CD14-positive monocyte (primary cell): ENCODE results near the gene SIM1. TPM values are rescaled to one million over a fixed set of nuclear protein-coding genes. Genes with fewer than 3 reads are reported as not detected.

ENCODE experiments used
- DNase-seq, 3 donors: peaks; one replicate each; pipeline ENCODE4 v3.0.0-alpha.2; 2011 to 2022
- H2AFZ ChIP-seq: 2 replicates; pipeline ENCODE4 v1.6.0; 2012; ENCODE audit warnings: mild to moderate bottlenecking, low read depth, low read length, inconsistent platforms; ENCODE audit not compliant: insufficient read depth, poor library complexity, severe bottlenecking
- H3K27ac ChIP-seq, 2 donors: 1 replicate in 1 of 2; 2 replicates in 1 of 2; pipeline ENCODE4 v1.5.1; 2012 to 2013; ENCODE audit warnings: low read length in 2 of 2, control low read depth in 1 of 2, inconsistent platforms in 1 of 2, low read depth in 1 of 2, mild to moderate bottlenecking in 1 of 2
- H3K27me3 ChIP-seq, 2 donors: one replicate each; pipeline versions ENCODE4 v1.6.0 to v1.6.1; 2011 to 2013; ENCODE audit warnings: low read length in 2 of 2; ENCODE audit not compliant: control insufficient read depth in 2 of 2, insufficient read depth in 2 of 2
- H3K36me3 ChIP-seq, 2 donors: replicated peaks in 1 of 2; 1 replicate in 1 of 2; 2 replicates in 1 of 2; pipeline versions ENCODE4 v1.5.1 to v1.6.1; 2012 to 2013; ENCODE audit warnings: low read length in 2 of 2, control low read depth in 1 of 2, inconsistent platforms in 1 of 2, mild to moderate bottlenecking in 1 of 2; ENCODE audit not compliant: insufficient read depth in 2 of 2, control insufficient read depth in 1 of 2
- H3K4me1 ChIP-seq, 2 donors: 1 replicate in 1 of 2; 2 replicates in 1 of 2; pipeline versions ENCODE4 v1.5.1 to v1.6.1; 2012 to 2013; ENCODE audit warnings: low read length in 2 of 2, control low read depth in 1 of 2, inconsistent platforms in 1 of 2, mild to moderate bottlenecking in 1 of 2, moderate library complexity in 1 of 2; ENCODE audit not compliant: insufficient read depth in 2 of 2, control insufficient read depth in 1 of 2
- H3K4me2 ChIP-seq: replicated peaks from 2 replicates; pipeline ENCODE3; 2012; ENCODE audit warnings: low read length, moderate library complexity, mild to moderate bottlenecking; ENCODE audit not compliant: poor library complexity, severe bottlenecking; ENCODE audit errors: extremely low read depth
- H3K4me3 ChIP-seq, 3 experiments: fragments of 200-600 bp in 1 of 3; sonication (generic) in 1 of 3; replicated peaks in 1 of 3; 1 replicate in 2 of 3; 2 replicates in 1 of 3; pipeline ENCODE4 v1.5.1; 2011 to 2013; ENCODE audit warnings: low read length in 3 of 3, mild to moderate bottlenecking in 3 of 3, control low read depth in 2 of 3, low read depth in 2 of 3, inconsistent platforms in 1 of 3, moderate library complexity in 1 of 3
- H3K79me2 ChIP-seq: 2 replicates; pipeline ENCODE4 v1.6.0; 2012; ENCODE audit warnings: mild to moderate bottlenecking, control low read depth, inconsistent platforms, low read length, moderate library complexity; ENCODE audit not compliant: insufficient read depth
- H3K9ac ChIP-seq: 2 replicates; pipeline ENCODE4 v1.6.0; 2017; ENCODE audit warnings: low read length, mild to moderate bottlenecking; ENCODE audit not compliant: insufficient read depth, poor library complexity, severe bottlenecking
- H3K9me3 ChIP-seq, 2 donors: replicated peaks in 1 of 2; 1 replicate in 1 of 2; 2 replicates in 1 of 2; pipeline versions ENCODE4 v1.5.1 to v1.6.1; 2012 to 2013; ENCODE audit warnings: low read length in 2 of 2, control low read depth in 1 of 2; ENCODE audit not compliant: control insufficient read depth in 1 of 2, insufficient read depth in 1 of 2
- H4K20me1 ChIP-seq: 2 replicates; pipeline ENCODE4 v1.6.0; 2012; ENCODE audit warnings: mild to moderate bottlenecking, low read length, control low read depth, moderate library complexity; ENCODE audit not compliant: insufficient read depth
- H3K27ac Mint-ChIP-seq, 7 donors: one replicate each; pipeline ENCODE4 v1.8.0; 2020; ENCODE audit warnings: mild to moderate bottlenecking in 7 of 7, mixed read lengths in 7 of 7, moderate library complexity in 6 of 7, inconsistent platforms in 2 of 7
- H3K27me3 Mint-ChIP-seq, 3 donors: one replicate each; pipeline ENCODE4 v1.8.0; 2021 to 2022; ENCODE audit warnings: low read depth in 3 of 3, mild to moderate bottlenecking in 3 of 3, mixed read lengths in 3 of 3, moderate library complexity in 3 of 3, inconsistent platforms in 1 of 3
- H3K36me3 Mint-ChIP-seq, 2 donors: one replicate each; pipeline ENCODE4 v1.8.0; 2020; ENCODE audit warnings: mixed read lengths in 2 of 2, inconsistent platforms in 1 of 2, mild to moderate bottlenecking in 1 of 2
- H3K4me1 Mint-ChIP-seq: one replicate; pipeline ENCODE4 v1.8.0; 2020; ENCODE audit warnings: mild to moderate bottlenecking, mixed read lengths
- H3K4me3 Mint-ChIP-seq, 2 donors: one replicate each; pipeline ENCODE4 v1.8.0; 2020; ENCODE audit warnings: mild to moderate bottlenecking in 2 of 2, mixed read lengths in 2 of 2, moderate library complexity in 1 of 2
- H3K9me3 Mint-ChIP-seq, 7 donors: one replicate each; pipeline ENCODE4 v1.8.0; 2020 to 2022; ENCODE audit warnings: mixed read lengths in 7 of 7, mild to moderate bottlenecking in 6 of 7, moderate library complexity in 6 of 7, inconsistent platforms in 2 of 7
- CTCF ChIP-seq: fragments of 200-600 bp; IDR thresholded peaks from one replicate; pipeline ENCODE4 v1.8.0; 2022; ENCODE audit warnings: antibody characterized with exemption, mild to moderate bottlenecking
- WGBS: methylation state at CpG from one replicate; pipeline ENCODE4 v1.1.5; 2013; ENCODE audit warnings: missing lambda C conversion rate; ENCODE audit not compliant: insufficient coverage; 5-methylcytosine and 5-hydroxymethylcytosine counted together
- intact Hi-C, 2 donors: fragments of 100-400 bp; cut with micrococcal nuclease; formaldehyde crosslinking; loops; one replicate each; pipeline versions ENCODE4 v1.15.0 to v1.15.1; 2023
- polyA plus RNA-seq, 3 donors: library from polyadenylated mRNA; depleted of rRNA in 1 of 3; unstranded in 2 of 3; stranded (reverse) in 1 of 3; fragments of 300-500 nt in 2 of 3; fragments of >200 nt in 1 of 3; fragmentation: Illumina TruSeq in 2 of 3; gene quantifications; 1 replicate in 2 of 3; 2 replicates in 1 of 3; pipeline ENCODE4 v1.2.3, GENCODE V29; 2012 to 2021

SIM1 gene
- polyA plus RNA-seq, 3 donors = not detected

GRCh38 chr6:100463630-100464161 is 1.0 kb downstream of the SIM1 start:
- Mint-ChIP-seq H3K4me1 (peaks cover 18% of the 10 kb centered on the region), H3K36me3 (peaks cover 0 to 12% of the 10 kb centered on the region in 2 donors), H3K27ac (no peak overlapping the region), H3K9me3 (peaks cover 0 to 46% (median 28%) of the 10 kb centered on the region in 7 donors), H3K4me3 (peak overlapping the region in 1 of 2 donors; percentile 82), H3K27me3 (peaks cover 42 to 83% (median 80%) of the 10 kb centered on the region in 3 donors)
- Histone ChIP-seq H4K20me1 (no peaks in the 10 kb centered on the region), H3K79me2 (no peaks in the 10 kb centered on the region), H3K4me2 (no peak overlapping the region), H3K9ac (no peak overlapping the region), H3K27ac (no peak overlapping the region), H2AFZ (no peak overlapping the region), H3K4me1 (peaks cover 7 to 10% of the 10 kb centered on the region in 2 donors), H3K36me3 (no peaks in the 10 kb centered on the region), H3K27me3 (peaks cover 97 to 99% of the 10 kb centered on the region in 2 donors), H3K4me3 (no peak overlapping the region), H3K9me3 (peaks cover 5 to 76% of the 10 kb centered on the region in 2 donors)
- 9% methylated on average over 14 of the region's 24 CpGs for WGBS
- no peak for DNase-seq
- intact Hi-C loops = no loop called here
- no peak for TF ChIP-seq CTCF

- Mint-ChIP-seq H3K36me3 (peaks cover 0 to 12% of the 10 kb centered on the region in 2 donors), H3K27ac (no peak overlapping the region), H3K4me3 (peak overlapping the region in 1 of 2 donors; percentile 82), H3K4me1 (peaks cover 19% of the 10 kb centered on the region), H3K27me3 (peaks cover 36 to 76% (median 74%) of the 10 kb centered on the region in 3 donors), H3K9me3 (peaks cover 0 to 52% (median 32%) of the 10 kb centered on the region in 7 donors)
- Histone ChIP-seq H3K36me3 (no peaks in the 10 kb centered on the region), H2AFZ (no peak overlapping the region), H3K79me2 (no peaks in the 10 kb centered on the region), H3K27me3 (peaks cover 97 to 99% of the 10 kb centered on the region in 2 donors), H3K4me2 (no peak overlapping the region), H4K20me1 (no peaks in the 10 kb centered on the region), H3K4me1 (peaks cover 7 to 10% of the 10 kb centered on the region in 2 donors), H3K27ac (no peak overlapping the region), H3K9ac (no peak overlapping the region), H3K4me3 (no peak overlapping the region), H3K9me3 (peaks cover 5 to 82% of the 10 kb centered on the region in 2 donors)
- WGBS = 10% methylated on average over 4 of the region's 13 CpGs
- DNase-seq = no peak
- no peak for TF ChIP-seq CTCF
- intact Hi-C loops = no loop called here
Measured at GRCh38 chr6:100462706-100463629, 1.8 kb downstream of the SIM1 start.
